HepG2 (cell line): ENCODE results near the gene CBX2. TPM values are rescaled to one million over a fixed set of nuclear protein-coding genes. Genes with fewer than 3 reads are reported as not detected.

Source experiments
- DR1 ChIP-seq: sonication (generic); formaldehyde crosslinking; IDR thresholded peaks from 2 replicates; pipeline ENCODE4 v1.8.0; 2021; ENCODE audit warnings: mild to moderate bottlenecking, missing genetic modification reagents, inconsistent platforms
- ELF1 ChIP-seq: sonication (generic); formaldehyde crosslinking; IDR thresholded peaks from 2 replicates; pipeline ENCODE4 v1.4.0; 2020; ENCODE audit warnings: missing genetic modification reagents
- HES4 ChIP-seq: sonication (generic); formaldehyde crosslinking; IDR thresholded peaks from 2 replicates; pipeline ENCODE4 v1.9.0; 2021; ENCODE audit warnings: mild to moderate bottlenecking, missing genetic modification reagents, borderline replicate concordance
- KAT7 ChIP-seq: IDR thresholded peaks from 2 replicates; pipeline ENCODE4 v1.6.1; 2018; ENCODE audit warnings: borderline replicate concordance, missing compliant biosample characterization
- KDM6A ChIP-seq: IDR thresholded peaks from 2 replicates; pipeline ENCODE4 v1.6.1; 2016; ENCODE audit warnings: low read depth
- PRDM10 ChIP-seq: sonication (generic); formaldehyde crosslinking; IDR thresholded peaks from 2 replicates; pipeline ENCODE4 v1.4.0; 2020; ENCODE audit warnings: low read depth, missing genetic modification reagents
- PRPF4 ChIP-seq: fragments of 200-400 bp; formaldehyde crosslinking; IDR thresholded peaks from 2 replicates; pipeline ENCODE4 v1.6.1; 2016; ENCODE audit warnings: low read length, low read depth; ENCODE audit not compliant: poor library complexity, severe bottlenecking
- RBM39 ChIP-seq: fragments of 200-400 bp; formaldehyde crosslinking; IDR thresholded peaks from one replicate; pipeline ENCODE4 v1.6.1; 2018; ENCODE audit warnings: antibody characterized with exemption, mild to moderate bottlenecking, low read depth, low read length; ENCODE audit not compliant: poor library complexity, severe bottlenecking
- SMAD9 ChIP-seq: sonication (generic); formaldehyde crosslinking; IDR thresholded peaks from 2 replicates; pipeline ENCODE4 v1.5.1; 2020; ENCODE audit warnings: mild to moderate bottlenecking, missing genetic modification reagents
- SNAPC2 ChIP-seq: sonication (generic); formaldehyde crosslinking; IDR thresholded peaks from 2 replicates; pipeline ENCODE4 v1.8.1; 2022; ENCODE audit warnings: mild to moderate bottlenecking, missing genetic modification reagents
- SP5 ChIP-seq: IDR thresholded peaks from 2 replicates; pipeline ENCODE4 v1.6.1; 2016; ENCODE audit warnings: low read depth, borderline replicate concordance
- SPEN ChIP-seq: sonication (generic); formaldehyde crosslinking; IDR thresholded peaks from 2 replicates; pipeline ENCODE4 v1.5.1; 2020; ENCODE audit warnings: low read depth, mild to moderate bottlenecking, missing genetic modification reagents
- TEF ChIP-seq: sonication (generic); formaldehyde crosslinking; IDR thresholded peaks from 2 replicates; pipeline ENCODE4 v1.5.0; 2020; ENCODE audit warnings: missing genetic modification reagents
- THAP9 ChIP-seq: sonication (generic); formaldehyde crosslinking; IDR thresholded peaks from 2 replicates; pipeline ENCODE4; 2020; ENCODE audit warnings: missing genetic modification reagents, mild to moderate bottlenecking, borderline replicate concordance
- ZFP1 ChIP-seq: IDR thresholded peaks from 2 replicates; pipeline ENCODE4 v1.6.1; 2016
- ZKSCAN1 ChIP-seq: fragments of 150-350 bp; IDR thresholded peaks from 2 replicates; pipeline ENCODE4 v1.6.1; 2014; ENCODE audit warnings: low read length
- ZNF337 ChIP-seq: sonication (generic); formaldehyde crosslinking; IDR thresholded peaks from 2 replicates; pipeline ENCODE4 v1.5.1; 2020; ENCODE audit warnings: missing genetic modification reagents, low read depth, mild to moderate bottlenecking, borderline replicate concordance
- ZNF713 ChIP-seq: sonication (generic); formaldehyde crosslinking; IDR thresholded peaks from 2 replicates; pipeline ENCODE4 v1.4.0; 2020; ENCODE audit warnings: mild to moderate bottlenecking, missing genetic modification reagents
- ZNF772 ChIP-seq: sonication (generic); formaldehyde crosslinking; IDR thresholded peaks from 2 replicates; pipeline ENCODE4 v1.5.0; 2020; ENCODE audit warnings: mild to moderate bottlenecking, missing genetic modification reagents
- ZNF781 ChIP-seq: sonication (generic); formaldehyde crosslinking; IDR thresholded peaks from 2 replicates; pipeline ENCODE4 v1.5.1; 2020; ENCODE audit warnings: borderline replicate concordance, mild to moderate bottlenecking, missing genetic modification reagents; ENCODE audit errors: not compliant biosample characterization
- polyA plus RNA-seq, 8 experiments: library from polyadenylated mRNA; depleted of rRNA in 3 of 8; stranded (reverse) in 7 of 8; unstranded in 1 of 8; fragments of >200 nt; fragmentation: Illumina TruSeq in 4 of 8; extraction: Trizol in 4 of 8; gene quantifications; 2 replicates each; pipeline versions ENCODE4 v1.2.1 to v1.2.3, GENCODE V29; 2011 to 2016; ENCODE audit warnings: low read depth in 4 of 8, missing spikeins in 1 of 8, mixed read lengths in 1 of 8; ENCODE audit not compliant: insufficient read depth in 1 of 8
- total RNA-seq, 5 experiments: library from RNA; depleted of rRNA; stranded (reverse); fragments of >200 nt; fragmentation: Illumina TruSeq; extraction: Trizol; gene quantifications; 2 replicates each; pipeline ENCODE4 v1.2.3, GENCODE V29; 2016; ENCODE audit warnings: low read depth in 1 of 5

CBX2 gene
- total and polyA plus RNA-seq, 2 of the 13 experiments (the other 11 are each of a cell fraction or from before 2014, with no cell fraction given) = 14.5 to 31.1 TPM

DNA sequence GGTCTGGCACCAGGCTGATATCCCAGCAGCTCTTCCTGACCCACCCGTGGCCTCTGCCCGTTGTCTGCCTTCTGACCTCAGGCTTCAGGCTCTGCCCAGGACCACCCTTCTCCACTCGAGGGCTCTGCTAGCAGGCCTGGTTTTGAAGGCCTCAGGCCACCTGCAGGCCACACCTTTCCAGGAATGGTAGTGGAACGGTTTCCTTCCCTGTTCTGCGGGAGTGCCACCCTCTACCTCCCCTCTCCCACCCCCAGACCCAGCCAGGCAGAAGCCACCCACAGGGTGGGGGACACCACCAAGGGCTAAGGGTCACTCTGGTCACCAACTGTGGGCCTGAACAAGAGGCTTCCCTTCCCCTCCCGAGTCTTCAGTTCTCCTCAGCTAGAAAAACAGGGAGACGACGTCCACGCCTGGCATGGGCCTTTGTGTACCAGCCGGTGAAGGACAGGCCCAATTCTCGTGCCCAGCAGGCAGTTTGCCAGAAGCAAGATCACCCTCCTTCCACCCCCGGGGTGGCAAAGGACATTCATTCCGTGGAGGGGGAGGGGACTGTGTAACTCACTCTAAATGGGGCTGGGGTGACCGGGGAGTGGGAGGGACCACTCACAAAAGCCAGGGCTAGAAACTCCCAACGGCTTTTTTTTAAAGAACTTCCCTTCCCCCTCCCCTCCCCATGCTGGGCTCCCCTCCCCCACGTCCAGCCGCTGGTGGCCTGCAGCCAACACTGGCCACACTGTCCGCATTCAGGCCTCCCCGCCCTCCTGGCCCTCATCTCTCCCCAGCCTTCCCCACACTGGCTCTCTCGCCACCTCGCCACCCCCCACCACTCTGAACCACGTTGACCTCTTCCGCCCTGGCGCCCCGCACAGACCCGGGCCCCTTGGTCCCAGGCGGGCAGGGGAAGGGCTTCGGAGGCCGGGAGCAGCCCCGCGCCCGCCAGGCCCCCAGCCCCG, 53.6 kb downstream of the CBX2 start (continued):
- TF ChIP-seq PRDM10 (CRISPR knock-in tag) (peak; percentile 46; the same call in 1 of the 2 replicates), SMAD9 (CRISPR knock-in tag) (no peak), KDM6A (CRISPR knock-in tag) (0 out of 2 replicates have a peak, but pooled peaks have one; percentile 16), ELF1 (CRISPR knock-in tag) (peak; percentile 9; the same call in 1 of the 2 replicates), DR1 (CRISPR knock-in tag) (no peak), ZNF337 (0 out of 2 replicates have a peak, but pooled peaks have one; percentile 75), ZKSCAN1 (no peak), TEF (no peak), ZNF713 (CRISPR knock-in tag) (peak; percentile 2; the same call in 1 of the 2 replicates), ZNF772 (CRISPR knock-in tag) (no peak; the same call in 1 of the 2 replicates), SP5 (CRISPR knock-in tag) (peak; percentile 45; the same call in 1 of the 2 replicates), HES4 (CRISPR knock-in tag) (0 out of 2 replicates have a peak, but pooled peaks have one; percentile 46), KAT7 (CRISPR knock-in tag) (0 out of 2 replicates have a peak, but pooled peaks have one; percentile 6), PRPF4 (peak; percentile 98), SPEN (peak; percentile 78), RBM39 (peak; percentile 39), ZFP1 (CRISPR knock-in tag) (no peak), ZNF781 (CRISPR knock-in tag) (no peak), THAP9 (CRISPR knock-in tag) (0 out of 2 replicates have a peak, but pooled peaks have one; percentile 11), SNAPC2 (peak; percentile 43; the same call in 1 of the 2 replicates)
